HEK293T (cell line): Measurements from ENCODE around the gene PRSS56.

Source experiments
- FOXA1 ChIP-seq: fragments of 450-650 bp; IDR thresholded peaks from 2 replicates; pipeline ENCODE4 v1.6.1; 2016; ENCODE audit warnings: mild to moderate bottlenecking
- FOXK2 ChIP-seq: fragments of 450-650 bp; IDR thresholded peaks from 2 replicates; pipeline ENCODE4 v1.6.1; 2016; ENCODE audit warnings: mild to moderate bottlenecking

DNA sequence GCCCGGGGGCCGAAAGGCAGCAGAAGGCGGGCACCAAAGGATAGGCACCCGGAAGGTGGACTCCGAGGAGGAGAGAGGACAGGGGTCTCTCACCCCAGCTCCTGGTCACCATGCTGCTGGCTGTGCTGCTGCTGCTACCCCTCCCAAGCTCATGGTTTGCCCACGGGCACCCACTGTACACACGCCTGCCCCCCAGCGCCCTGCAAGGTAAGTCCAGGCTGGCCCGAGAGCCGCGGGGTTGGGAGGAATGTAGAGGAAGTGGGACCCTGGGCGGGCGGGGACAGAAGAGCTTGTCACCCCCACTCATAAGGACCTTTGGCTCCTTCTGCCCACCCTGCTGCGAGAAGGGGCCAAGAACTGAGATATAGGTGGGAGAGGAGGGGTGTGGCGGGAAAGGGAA is 301 bp downstream of the PRSS56 start:
- TF ChIP-seq FOXK2 (no peak), FOXA1 (no peak)
